CD4-positive, alpha-beta T cell (primary cell): ENCODE measurements around the gene ENOX2. TPM values are rescaled to one million over a fixed set of nuclear protein-coding genes. Genes with fewer than 3 reads are reported as not detected.

Experiments used
- ATAC-seq: fragments of 200-7000 bp; cut with Tn5 transposase; one replicate; pipeline ENCODE4 v1.10.0; 2022; ENCODE audit warnings: mild to moderate bottlenecking; ENCODE audit not compliant: poor library complexity
- CTCF ChIA-PET: fragments of 350-600 bp; sonication (Branson Sonifier 250); formaldehyde crosslinking; loops from one replicate; lab custom pipeline; 2021; ENCODE audit warnings: antibody characterized with exemption, inconsistent platforms; lab: Charles Lee
- POLR2A ChIA-PET: fragments of 350-600 bp; sonication (Branson Sonifier 250); formaldehyde crosslinking; loops from one replicate; lab custom pipeline; 2021; ENCODE audit warnings: antibody characterized with exemption, inconsistent platforms; lab: Charles Lee
- DNase-seq, 14 experiments: peaks; one replicate each; pipeline ENCODE4 v3.0.0-alpha.2; 2013 to 2020; ENCODE audit warnings: mixed read lengths in 2 of 14
- H3K27ac ChIP-seq, 2 donors: one replicate each; pipeline versions ENCODE4 v1.5.1 to v1.7.0; 2013; ENCODE audit warnings: low read length in 2 of 2, low read depth in 1 of 2, mild to moderate bottlenecking in 1 of 2
- H3K27me3 ChIP-seq, 2 experiments: 1 replicate in 1 of 2; 2 replicates in 1 of 2; pipeline versions ENCODE4 v1.6.1 to v1.7.0; 2013; ENCODE audit warnings: low read length in 2 of 2, control low read depth in 1 of 2, mild to moderate bottlenecking in 1 of 2, moderate library complexity in 1 of 2; ENCODE audit not compliant: insufficient read depth in 2 of 2, control insufficient read depth in 1 of 2
- H3K36me3 ChIP-seq: one replicate; pipeline ENCODE4 v1.6.1; 2013; ENCODE audit warnings: low read length, control low read depth; ENCODE audit not compliant: insufficient read depth
- H3K4me1 ChIP-seq: one replicate; pipeline ENCODE4 v1.6.1; 2013; ENCODE audit warnings: low read length, control low read depth; ENCODE audit not compliant: insufficient read depth
- H3K4me3 ChIP-seq: one replicate; pipeline ENCODE4 v1.5.1; 2013; ENCODE audit warnings: mild to moderate bottlenecking, low read length, moderate library complexity
- H3K9me3 ChIP-seq, 2 experiments: 1 replicate in 1 of 2; 2 replicates in 1 of 2; pipeline versions ENCODE4 v1.6.1 to v1.7.0; 2013; ENCODE audit warnings: low read length in 2 of 2, mild to moderate bottlenecking in 2 of 2, control low read depth in 1 of 2, moderate library complexity in 1 of 2; ENCODE audit not compliant: control insufficient read depth in 1 of 2, insufficient read depth in 1 of 2
- H3K27ac Mint-ChIP-seq: one replicate; pipeline ENCODE4 v1.8.0; 2020; ENCODE audit warnings: mixed read lengths
- H3K27me3 Mint-ChIP-seq: one replicate; pipeline ENCODE4 v1.8.0; 2021; ENCODE audit warnings: mixed read lengths
- H3K36me3 Mint-ChIP-seq: one replicate; pipeline ENCODE4 v1.8.0; 2021; ENCODE audit warnings: low read depth, mixed read lengths
- H3K4me1 Mint-ChIP-seq: one replicate; pipeline ENCODE4 v1.8.0; 2021; ENCODE audit warnings: low read depth, mixed read lengths
- H3K4me3 Mint-ChIP-seq: one replicate; pipeline ENCODE4 v1.8.0; 2020; ENCODE audit warnings: mild to moderate bottlenecking, mixed read lengths
- H3K9me3 Mint-ChIP-seq: one replicate; pipeline ENCODE4 v1.8.0; 2020; ENCODE audit warnings: mixed read lengths
- intact Hi-C, 2 experiments: fragments of 100-400 bp; cut with DNase I in 1 of 2; cut with micrococcal nuclease in 1 of 2; formaldehyde crosslinking; loops; one replicate each; pipeline versions ENCODE4 v1.15.1 to v1.9.0; 2023 to 2025; cut with DNase I, micrococcal nuclease
- total RNA-seq, 174 experiments: library from RNA in 2 of 174; stranded (reverse) in 2 of 174; gene quantifications; one replicate each; pipeline ENCODE4 v1.2.3 and lab custom pipeline; 2021 to 2026
- TF ChIP-seq, protein P1 (sequence below): fragments of 200-600 bp; IDR thresholded peaks from one replicate; pipeline ENCODE4 v1.8.0; 2022; ENCODE audit warnings: antibody characterized with exemption, mild to moderate bottlenecking

The ENOX2 gene
- total RNA-seq, 2 experiments from 2014 or later, result 4.0 to 6.5 TPM

DNA sequence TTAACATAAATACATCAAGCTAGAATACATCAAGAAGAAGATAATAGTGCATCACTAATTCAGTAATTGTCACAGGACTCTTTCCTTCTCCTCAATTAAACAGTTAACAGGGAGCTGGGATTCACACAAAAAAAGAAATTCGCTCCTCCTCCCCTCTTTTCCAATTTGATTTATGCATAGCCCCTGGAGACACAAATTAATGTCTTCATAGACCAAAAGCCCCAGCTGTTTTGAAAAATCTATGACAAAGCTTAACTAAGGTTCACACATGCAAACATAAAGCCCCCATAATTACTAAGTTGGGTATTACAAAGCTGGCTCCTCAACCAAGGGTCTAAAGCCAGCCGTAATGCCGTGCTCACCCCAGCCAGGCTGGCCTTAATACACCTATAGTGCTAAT is 61.2 kb downstream of the ENOX2 start:
- CTCF ChIA-PET, result no interaction called here
- no peaks in the 10 kb centered on the region for H3K27me3 Mint-ChIP-seq
- no peak for DNase-seq
- no peaks in the 10 kb centered on the region for H3K36me3 ChIP-seq
- peaks cover 14% of the 10 kb centered on the region for H3K4me1 Mint-ChIP-seq
- TF ChIP-seq, protein P1, sequence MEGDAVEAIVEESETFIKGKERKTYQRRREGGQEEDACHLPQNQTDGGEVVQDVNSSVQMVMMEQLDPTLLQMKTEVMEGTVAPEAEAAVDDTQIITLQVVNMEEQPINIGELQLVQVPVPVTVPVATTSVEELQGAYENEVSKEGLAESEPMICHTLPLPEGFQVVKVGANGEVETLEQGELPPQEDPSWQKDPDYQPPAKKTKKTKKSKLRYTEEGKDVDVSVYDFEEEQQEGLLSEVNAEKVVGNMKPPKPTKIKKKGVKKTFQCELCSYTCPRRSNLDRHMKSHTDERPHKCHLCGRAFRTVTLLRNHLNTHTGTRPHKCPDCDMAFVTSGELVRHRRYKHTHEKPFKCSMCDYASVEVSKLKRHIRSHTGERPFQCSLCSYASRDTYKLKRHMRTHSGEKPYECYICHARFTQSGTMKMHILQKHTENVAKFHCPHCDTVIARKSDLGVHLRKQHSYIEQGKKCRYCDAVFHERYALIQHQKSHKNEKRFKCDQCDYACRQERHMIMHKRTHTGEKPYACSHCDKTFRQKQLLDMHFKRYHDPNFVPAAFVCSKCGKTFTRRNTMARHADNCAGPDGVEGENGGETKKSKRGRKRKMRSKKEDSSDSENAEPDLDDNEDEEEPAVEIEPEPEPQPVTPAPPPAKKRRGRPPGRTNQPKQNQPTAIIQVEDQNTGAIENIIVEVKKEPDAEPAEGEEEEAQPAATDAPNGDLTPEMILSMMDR, result no peak
- H3K36me3 Mint-ChIP-seq, result peaks cover 5% of the 10 kb centered on the region
- no peaks in the 10 kb centered on the region for H3K9me3 Mint-ChIP-seq
- no peak overlapping the region for H3K4me3 Mint-ChIP-seq
- H3K9me3 ChIP-seq, result no peaks in the 10 kb centered on the region
- intact Hi-C loops, result no loop called here
- no peak overlapping the region for H3K4me3 ChIP-seq
- H3K27me3 ChIP-seq, result no peaks in the 10 kb centered on the region
- POLR2A ChIA-PET, result no interaction called here
- no peak for ATAC-seq
- no peak overlapping the region for H3K27ac ChIP-seq
- H3K4me1 ChIP-seq, result no peaks in the 10 kb centered on the region
- no peak overlapping the region for H3K27ac Mint-ChIP-seq

DNA sequence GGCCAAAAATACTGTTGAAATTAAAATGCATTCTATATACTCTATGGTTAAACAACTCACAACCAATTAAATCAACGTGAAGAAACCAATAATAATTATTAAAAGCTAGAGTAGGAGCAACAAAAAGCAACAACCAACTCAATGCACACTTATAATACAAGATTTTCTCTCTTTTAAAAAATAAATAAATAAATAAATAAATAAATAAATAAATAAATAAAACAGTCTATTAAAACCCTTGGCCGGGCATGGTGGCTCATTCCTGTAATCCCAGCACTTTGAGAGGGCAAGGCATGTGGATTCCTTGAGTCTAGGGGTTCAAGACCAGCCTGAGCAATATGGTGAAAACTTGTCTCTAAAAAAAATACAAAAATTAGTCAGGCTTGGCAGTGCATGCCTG is 62.7 kb downstream of the ENOX2 start:
- Histone ChIP-seq H3K27me3 (no peaks in the 10 kb centered on the region), H3K4me1 (no peaks in the 10 kb centered on the region), H3K27ac (no peak overlapping the region), H3K4me3 (no peak overlapping the region), H3K9me3 (no peaks in the 10 kb centered on the region), H3K36me3 (no peaks in the 10 kb centered on the region)
- DNase-seq, result no peak
- ChIA-PET POLR2A (no interaction called here), CTCF (no interaction called here)
- peaks cover 27% of the 10 kb centered on the region for H3K4me1 Mint-ChIP-seq
- intact Hi-C loops, result no loop called here
- H3K9me3 Mint-ChIP-seq, result no peaks in the 10 kb centered on the region
- no peak for ATAC-seq
- H3K4me3 Mint-ChIP-seq, result no peak overlapping the region
- no peak overlapping the region for H3K27ac Mint-ChIP-seq
- H3K36me3 Mint-ChIP-seq, result peaks cover 5% of the 10 kb centered on the region
- TF ChIP-seq, protein P1, result no peak
- H3K27me3 Mint-ChIP-seq, result no peaks in the 10 kb centered on the region

DNA sequence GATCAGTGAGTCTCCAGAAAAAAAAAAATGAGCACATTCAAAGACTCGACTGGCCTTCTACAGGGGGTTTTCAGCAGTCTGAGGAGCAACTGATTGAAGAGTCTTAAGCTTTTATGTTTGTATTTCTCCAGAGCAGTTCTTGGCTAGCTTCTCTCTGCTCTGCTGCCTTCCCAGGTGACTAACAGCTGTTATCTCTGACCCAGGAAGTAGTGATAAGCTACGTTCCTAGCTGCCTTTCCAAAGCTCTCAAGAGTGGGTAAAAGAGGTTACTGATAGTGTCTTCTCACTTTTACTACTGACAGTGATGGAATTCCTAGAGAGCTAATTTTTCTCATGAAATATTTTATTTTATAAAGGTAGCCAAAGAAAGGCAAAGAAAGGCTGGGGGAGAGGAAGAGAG is 66.6 kb downstream of the ENOX2 start:
- H3K36me3 ChIP-seq, result no peaks in the 10 kb centered on the region
- no peak overlapping the region for H3K27ac ChIP-seq
- no peaks in the 10 kb centered on the region for H3K27me3 ChIP-seq
- no peaks in the 10 kb centered on the region for H3K9me3 ChIP-seq
- ATAC-seq (no peak), DNase-seq (no peak)
- TF ChIP-seq, protein P1, result no peak
- POLR2A ChIA-PET, result no interaction called here
- no peaks in the 10 kb centered on the region for H3K4me1 ChIP-seq
- intact Hi-C loops, result no loop called here
- Mint-ChIP-seq H3K9me3 (no peaks in the 10 kb centered on the region), H3K4me3 (no peak overlapping the region), H3K27me3 (no peaks in the 10 kb centered on the region), H3K27ac (no peak overlapping the region), H3K4me1 (peaks cover 31% of the 10 kb centered on the region), H3K36me3 (no peaks in the 10 kb centered on the region)
- H3K4me3 ChIP-seq, result no peak overlapping the region
- CTCF ChIA-PET, result no interaction called here
